Measurements from ENCODE around the gene ANLN.
"Not testable (repeated sequence)": the region's sequence is repeated elsewhere in the genome, so short reads cannot be mapped to it uniquely, and the experiment has no call there.

Gene ANLN

DNA sequence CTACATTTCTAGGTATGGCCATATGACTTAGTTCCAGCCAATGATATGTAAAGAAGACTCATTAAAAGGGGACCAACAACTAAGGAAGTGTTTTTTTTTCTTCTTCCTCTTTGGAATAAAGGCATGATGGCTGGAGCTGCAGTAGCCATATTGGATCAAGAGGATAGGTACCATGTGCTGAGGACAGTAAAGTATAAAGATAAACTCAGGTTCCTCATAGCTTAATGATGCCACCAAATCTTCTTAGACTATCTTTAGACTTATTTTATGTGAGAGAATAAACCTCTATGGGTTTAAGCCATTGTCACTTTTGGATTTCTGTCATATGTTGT lies 85.3 kb downstream of the ANLN start:
- Histone ChIP-seq H3K9ac (ENCODE audit: low read length) (no peak overlapping the region), H3K9me3 (ENCODE audit: insufficient read depth, low read depth, low read length) (peaks cover 2% of the 10 kb centered on the region), H3K4ac (ENCODE audit: low read depth, low read length) (no peak overlapping the region), H2AK5ac (ENCODE audit: low read length) (no peak overlapping the region), H3K79me1 (ENCODE audit: low read length) (no peaks in the 10 kb centered on the region), H4K12ac (ENCODE audit: low read depth, low read length) (no peak overlapping the region), H3K79me2 (ENCODE audit: control insufficient read depth, insufficient read depth, low read length, poor library complexity) (no peaks in the 10 kb centered on the region), H3K27ac (ENCODE audit: low read depth, low read length) (no peak overlapping the region), H4K8ac (ENCODE audit: low read depth, low read length) (no peak overlapping the region), H3K18ac (ENCODE audit: low read length) (no peak overlapping the region), H3K27me3 (ENCODE audit: insufficient read depth, low read length) (no peaks in the 10 kb centered on the region), H2BK5ac (ENCODE audit: low read depth, low read length, poor library complexity) (no peak overlapping the region), H3K36me3 (ENCODE audit: control insufficient read depth in 1 of 2, insufficient read depth in 2 of 2, low read length in 2 of 2) (no peaks in the 10 kb centered on the region), H3K4me1 (ENCODE audit: control insufficient read depth in 1 of 2, insufficient read depth in 2 of 2, low read length in 2 of 2) (peaks cover 2 to 5% of the 10 kb centered on the region in 2 experiments), H3K23ac (ENCODE audit: low read length) (no peak overlapping the region), H2BK120ac (ENCODE audit: insufficient read depth, low read length, poor library complexity) (no peak overlapping the region), H3K4me2 (ENCODE audit: low read length) (no peak overlapping the region), H4K91ac (ENCODE audit: low read depth, low read length) (no peak overlapping the region), H2AFZ (ENCODE audit: insufficient read depth, low read length, poor library complexity) (no peak overlapping the region), H2BK12ac (ENCODE audit: low read length) (no peak overlapping the region), H3K14ac (ENCODE audit: low read length) (no peak overlapping the region), H3K4me3 (ENCODE audit: low read depth, low read length) (no peak overlapping the region)
- no peak for DNase-seq

DNA sequence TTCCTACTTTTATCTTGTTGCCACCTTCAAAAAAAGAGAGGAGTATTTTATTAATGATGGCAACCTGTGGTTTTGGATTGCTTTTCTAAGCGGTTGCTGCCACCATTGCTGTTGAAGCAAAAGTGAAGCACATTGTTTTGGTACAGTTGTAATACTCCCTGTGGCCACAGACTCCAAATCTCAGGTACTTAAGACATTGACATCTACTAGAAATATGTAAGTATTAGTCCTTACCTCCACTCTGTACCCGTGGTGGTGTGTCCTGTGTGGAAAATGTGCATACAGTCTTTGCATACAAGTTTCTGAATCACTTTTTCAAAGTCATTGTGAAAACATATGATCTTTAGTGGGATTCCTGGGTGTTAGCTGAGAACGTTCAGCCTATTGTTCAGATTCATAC lies 85.7 kb downstream of the ANLN start:
- no peak overlapping the region for H2BK5ac ChIP-seq (ENCODE audit: low read depth, low read length, poor library complexity)
- no peak overlapping the region for H3K27ac ChIP-seq (ENCODE audit: low read depth, low read length)
- H4K12ac ChIP-seq (ENCODE audit: low read depth, low read length) = no peak overlapping the region
- no peak overlapping the region for H2AFZ ChIP-seq (ENCODE audit: insufficient read depth, low read length, poor library complexity)
- no peaks in the 10 kb centered on the region for H3K79me2 ChIP-seq (ENCODE audit: control insufficient read depth, insufficient read depth, low read length, poor library complexity)
- no peak overlapping the region for H2AK5ac ChIP-seq (ENCODE audit: low read length)
- H3K9me3 ChIP-seq (ENCODE audit: insufficient read depth, low read depth, low read length) = peaks cover 2% of the 10 kb centered on the region
- no peak overlapping the region for H3K9ac ChIP-seq (ENCODE audit: low read length)
- H3K4me1 ChIP-seq (ENCODE audit: control insufficient read depth in 1 of 2, insufficient read depth in 2 of 2, low read length in 2 of 2) = peaks cover 2 to 5% of the 10 kb centered on the region in 2 experiments
- peak in 1 of 2 donors; percentile 6 for DNase-seq
- no peak overlapping the region for H4K8ac ChIP-seq (ENCODE audit: low read depth, low read length)
- no CpG with 5 or more reads among the region's 3 CpGs for WGBS (ENCODE audit: extremely low coverage, insufficient coverage, insufficient read length)
- H2BK12ac ChIP-seq (ENCODE audit: low read length) = no peak overlapping the region
- no peak overlapping the region for H2BK120ac ChIP-seq (ENCODE audit: insufficient read depth, low read length, poor library complexity)
- no peaks in the 10 kb centered on the region for H3K36me3 ChIP-seq (ENCODE audit: control insufficient read depth in 1 of 2, insufficient read depth in 2 of 2, low read length in 2 of 2)
- H3K18ac ChIP-seq (ENCODE audit: low read length) = no peak overlapping the region
- H3K79me1 ChIP-seq (ENCODE audit: low read length) = no peaks in the 10 kb centered on the region
- no peak overlapping the region for H3K4ac ChIP-seq (ENCODE audit: low read depth, low read length)
- H3K27me3 ChIP-seq (ENCODE audit: insufficient read depth, low read length) = no peaks in the 10 kb centered on the region
- no peak overlapping the region for H3K23ac ChIP-seq (ENCODE audit: low read length)
- H3K14ac ChIP-seq (ENCODE audit: low read length) = no peak overlapping the region
- H4K91ac ChIP-seq (ENCODE audit: low read depth, low read length) = no peak overlapping the region
- no peak overlapping the region for H3K4me3 ChIP-seq (ENCODE audit: low read depth, low read length)
- no peak overlapping the region for H3K4me2 ChIP-seq (ENCODE audit: low read length)

DNA sequence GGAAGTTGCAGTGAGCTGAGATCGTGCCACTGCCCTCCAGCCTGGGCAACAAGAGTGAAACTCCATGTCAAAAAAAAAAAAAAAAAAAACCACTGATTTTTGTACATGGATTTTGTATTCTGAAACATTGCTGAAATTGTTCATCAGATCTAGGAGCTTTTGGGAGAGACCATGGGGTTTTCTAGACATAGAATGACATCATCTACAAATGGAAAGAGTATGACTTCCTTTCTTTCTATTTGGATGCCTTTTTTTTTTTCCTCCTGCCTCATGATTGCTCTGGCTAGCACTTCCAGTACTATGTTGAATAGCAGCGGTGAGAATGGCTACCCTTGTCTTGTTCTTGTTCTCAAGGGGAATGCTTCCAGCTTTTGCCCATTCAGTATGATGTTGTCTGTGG lies 89.1 kb downstream of the ANLN start:
- Histone ChIP-seq H3K4me3 (ENCODE audit: low read depth, low read length) (no peak overlapping the region), H3K4ac (ENCODE audit: low read depth, low read length) (no peak overlapping the region), H4K12ac (ENCODE audit: low read depth, low read length) (no peak overlapping the region), H4K91ac (ENCODE audit: low read depth, low read length) (no peak overlapping the region), H3K36me3 (ENCODE audit: control insufficient read depth in 1 of 2, insufficient read depth in 2 of 2, low read length in 2 of 2) (no peaks in the 10 kb centered on the region), H4K8ac (ENCODE audit: low read depth, low read length) (no peak overlapping the region), H3K79me2 (ENCODE audit: control insufficient read depth, insufficient read depth, low read length, poor library complexity) (no peaks in the 10 kb centered on the region), H3K79me1 (ENCODE audit: low read length) (no peaks in the 10 kb centered on the region), H2AK5ac (ENCODE audit: low read length) (no peak overlapping the region), H3K27me3 (ENCODE audit: insufficient read depth, low read length) (no peaks in the 10 kb centered on the region), H3K4me1 (ENCODE audit: control insufficient read depth in 1 of 2, insufficient read depth in 2 of 2, low read length in 2 of 2) (peaks cover 2% of the 10 kb centered on the region in 2 experiments), H2BK120ac (ENCODE audit: insufficient read depth, low read length, poor library complexity) (no peak overlapping the region), H3K23ac (ENCODE audit: low read length) (no peak overlapping the region), H2AFZ (ENCODE audit: insufficient read depth, low read length, poor library complexity) (no peak overlapping the region), H2BK12ac (ENCODE audit: low read length) (no peak overlapping the region), H3K9ac (ENCODE audit: low read length) (no peak overlapping the region), H3K18ac (ENCODE audit: low read length) (no peak overlapping the region), H3K27ac (ENCODE audit: low read depth, low read length) (no peak overlapping the region), H3K9me3 (ENCODE audit: insufficient read depth, low read depth, low read length) (peaks cover 4% of the 10 kb centered on the region), H3K14ac (ENCODE audit: low read length) (no peak overlapping the region), H2BK5ac (ENCODE audit: low read depth, low read length, poor library complexity) (no peak overlapping the region), H3K4me2 (ENCODE audit: low read length) (no peak overlapping the region)
- DNase-seq = no peak
- WGBS (ENCODE audit: extremely low coverage, insufficient coverage, insufficient read length) = no CpG with 5 or more reads among the region's 2 CpGs

DNA sequence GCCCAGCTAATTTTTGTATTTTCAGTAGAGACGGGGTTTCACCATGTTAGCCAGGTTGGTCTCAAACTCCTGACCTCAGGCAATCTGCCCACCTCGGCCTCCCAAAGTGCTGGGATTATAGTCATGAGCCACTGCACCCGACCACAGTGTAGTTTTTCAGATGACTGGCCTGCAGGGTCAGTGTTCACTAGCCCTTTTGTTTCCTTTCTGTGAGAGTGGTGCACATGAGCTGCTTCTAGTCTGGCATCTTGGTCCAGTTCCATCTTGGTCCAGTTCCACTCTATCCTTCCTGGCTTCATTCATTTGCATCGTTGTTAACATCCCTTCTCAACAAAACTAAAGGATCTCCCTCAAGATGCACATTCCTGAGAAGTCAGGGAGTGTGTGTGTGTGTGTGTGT lies 94.2 kb downstream of the ANLN start:
- not testable (repeated sequence) for H3K27ac ChIP-seq (ENCODE audit: low read depth, low read length); H3K9me3 ChIP-seq (ENCODE audit: insufficient read depth, low read depth, low read length); H3K9ac ChIP-seq (ENCODE audit: low read length); H4K91ac ChIP-seq (ENCODE audit: low read depth, low read length); H3K4ac ChIP-seq (ENCODE audit: low read depth, low read length); H2BK120ac ChIP-seq (ENCODE audit: insufficient read depth, low read length, poor library complexity); DNase-seq; H3K4me1 ChIP-seq (ENCODE audit: control insufficient read depth in 1 of 2, insufficient read depth in 2 of 2, low read length in 2 of 2); H2BK5ac ChIP-seq (ENCODE audit: low read depth, low read length, poor library complexity); H2BK12ac ChIP-seq (ENCODE audit: low read length); H3K14ac ChIP-seq (ENCODE audit: low read length); H4K8ac ChIP-seq (ENCODE audit: low read depth, low read length); H3K18ac ChIP-seq (ENCODE audit: low read length); H3K36me3 ChIP-seq (ENCODE audit: control insufficient read depth in 1 of 2, insufficient read depth in 2 of 2, low read length in 2 of 2); H3K79me1 ChIP-seq (ENCODE audit: low read length); H3K4me2 ChIP-seq (ENCODE audit: low read length); H3K27me3 ChIP-seq (ENCODE audit: insufficient read depth, low read length); H3K79me2 ChIP-seq (ENCODE audit: control insufficient read depth, insufficient read depth, low read length, poor library complexity); H3K23ac ChIP-seq (ENCODE audit: low read length); H3K4me3 ChIP-seq (ENCODE audit: low read depth, low read length); H2AFZ ChIP-seq (ENCODE audit: insufficient read depth, low read length, poor library complexity); H2AK5ac ChIP-seq (ENCODE audit: low read length); H4K12ac ChIP-seq (ENCODE audit: low read depth, low read length)
- WGBS (ENCODE audit: extremely low coverage, insufficient coverage, insufficient read length) = no CpG with 5 or more reads among the region's 4 CpGs

DNA sequence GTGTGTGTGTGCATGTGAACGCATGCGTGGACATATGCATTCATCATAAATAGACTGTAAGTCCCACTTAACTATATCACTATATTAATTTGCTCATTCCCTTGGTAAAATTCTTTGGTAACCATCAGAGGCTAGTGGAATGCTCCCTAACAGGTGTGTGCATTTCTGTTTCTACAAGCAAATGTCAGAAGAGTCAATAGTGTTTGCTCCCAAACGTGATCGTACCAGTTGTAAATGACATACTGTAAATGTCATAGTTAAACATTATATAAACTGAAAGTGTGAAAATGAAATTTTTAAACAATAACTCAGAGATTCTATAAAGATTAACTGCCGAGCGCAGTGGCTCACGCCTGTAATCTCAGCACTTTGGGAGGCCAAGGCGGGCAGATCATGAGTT lies 94.6 kb downstream of the ANLN start:
- Histone ChIP-seq H2AFZ (ENCODE audit: insufficient read depth, low read length, poor library complexity) (no peak overlapping the region), H2BK12ac (ENCODE audit: low read length) (no peak overlapping the region), H2BK120ac (ENCODE audit: insufficient read depth, low read length, poor library complexity) (no peak overlapping the region), H2BK5ac (ENCODE audit: low read depth, low read length, poor library complexity) (no peak overlapping the region), H3K14ac (ENCODE audit: low read length) (no peak overlapping the region), H4K12ac (ENCODE audit: low read depth, low read length) (no peak overlapping the region), H3K79me1 (ENCODE audit: low read length) (no peaks in the 10 kb centered on the region), H3K23ac (ENCODE audit: low read length) (no peak overlapping the region), H2AK5ac (ENCODE audit: low read length) (no peak overlapping the region), H3K27ac (ENCODE audit: low read depth, low read length) (no peak overlapping the region), H3K9ac (ENCODE audit: low read length) (no peak overlapping the region), H3K4me1 (ENCODE audit: control insufficient read depth in 1 of 2, insufficient read depth in 2 of 2, low read length in 2 of 2) (no peaks in the 10 kb centered on the region), H4K91ac (ENCODE audit: low read depth, low read length) (no peak overlapping the region), H3K4ac (ENCODE audit: low read depth, low read length) (no peak overlapping the region), H4K8ac (ENCODE audit: low read depth, low read length) (no peak overlapping the region), H3K27me3 (ENCODE audit: insufficient read depth, low read length) (no peaks in the 10 kb centered on the region), H3K4me2 (ENCODE audit: low read length) (no peak overlapping the region), H3K4me3 (ENCODE audit: low read depth, low read length) (no peak overlapping the region), H3K9me3 (ENCODE audit: insufficient read depth, low read depth, low read length) (peaks cover 2% of the 10 kb centered on the region), H3K36me3 (ENCODE audit: control insufficient read depth in 1 of 2, insufficient read depth in 2 of 2, low read length in 2 of 2) (no peaks in the 10 kb centered on the region), H3K18ac (ENCODE audit: low read length) (no peak overlapping the region), H3K79me2 (ENCODE audit: control insufficient read depth, insufficient read depth, low read length, poor library complexity) (no peaks in the 10 kb centered on the region)
- peak; percentile 23 to 64 for DNase-seq
- WGBS (ENCODE audit: extremely low coverage, insufficient coverage, insufficient read length) = no CpG with 5 or more reads among the region's 8 CpGs

All from trophoblast cell (in vitro differentiated cells and primary cell).